ENCODE results near the gene POLR2M.

POLR2M gene

DNA sequence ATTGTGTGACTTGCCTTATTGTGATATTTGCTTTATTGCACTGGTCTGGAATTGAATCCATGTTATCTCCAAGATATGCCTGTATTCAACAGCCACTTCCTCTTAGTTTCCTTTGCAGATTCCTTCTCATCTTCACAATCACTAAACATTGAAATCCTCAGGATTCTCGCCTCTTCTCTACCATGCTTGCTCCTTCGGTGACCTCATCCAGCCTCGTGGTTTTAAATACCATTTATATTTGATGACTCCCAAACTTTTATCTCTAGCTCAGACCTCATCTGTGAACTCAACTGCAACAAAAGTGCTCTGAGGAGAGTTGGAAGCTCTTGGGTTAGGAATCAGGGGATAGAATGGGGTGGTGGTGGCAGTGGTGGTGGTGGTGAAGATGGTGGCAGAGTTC, 19.9 kb downstream of the POLR2M start:
- Mint-ChIP-seq H3K27ac (peak overlapping the region in 2 of 3 experiments; percentile 8 to 55), H3K27me3 (ENCODE audit: low read depth) (no peaks in the 10 kb centered on the region), H3K4me1 (peaks cover 38% of the 10 kb centered on the region), H3K36me3 (ENCODE audit: low read depth) (peaks cover 36% of the 10 kb centered on the region), H3K9me3 (peaks cover 12% of the 10 kb centered on the region), H3K4me3 (no peak overlapping the region)
- no peak for TF ChIP-seq CTCF (IDR thresholded peaks at IDR 0.05; ENCODE audit: unreplicated experiment in 3 of 3)

- no peak for TF ChIP-seq CTCF (IDR thresholded peaks at IDR 0.05; ENCODE audit: unreplicated experiment in 3 of 3)
- Mint-ChIP-seq H3K27me3 (ENCODE audit: low read depth) (no peaks in the 10 kb centered on the region), H3K4me1 (peaks cover 38% of the 10 kb centered on the region), H3K9me3 (peaks cover 12% of the 10 kb centered on the region), H3K4me3 (no peak overlapping the region), H3K27ac (peak overlapping the region; percentile 55 to 74 (median 61)), H3K36me3 (ENCODE audit: low read depth) (peaks cover 33% of the 10 kb centered on the region)
Observed at GRCh38 chr15:57727031-57727430, 20.5 kb downstream of the POLR2M start.

DNA sequence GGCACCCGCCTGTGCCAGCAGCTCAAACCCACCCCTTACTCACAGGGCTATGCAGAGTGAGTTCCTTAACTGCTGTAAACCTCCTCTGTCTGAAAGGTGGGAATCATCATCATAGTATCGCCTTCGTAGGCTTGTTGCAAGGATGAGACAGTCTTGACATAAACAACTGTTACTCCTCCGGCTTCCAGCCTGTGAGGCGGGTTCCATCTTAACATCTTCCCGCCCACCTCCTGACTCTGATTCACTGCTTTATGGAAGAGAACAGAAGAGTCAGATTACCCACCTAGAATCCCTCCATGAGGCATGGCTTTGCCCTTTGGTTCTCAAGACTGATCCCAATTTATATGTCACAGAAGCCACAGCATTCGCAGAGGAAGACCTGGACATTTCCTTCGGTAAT, 21.9 kb downstream of the POLR2M start:
- Mint-ChIP-seq H3K4me1 (peaks cover 43% of the 10 kb centered on the region), H3K27ac (peak overlapping the region; percentile 74 to 81 (median 78)), H3K27me3 (ENCODE audit: low read depth) (no peaks in the 10 kb centered on the region), H3K4me3 (no peak overlapping the region), H3K9me3 (peaks cover 12% of the 10 kb centered on the region), H3K36me3 (ENCODE audit: low read depth) (peaks cover 27% of the 10 kb centered on the region)
- no peak for TF ChIP-seq CTCF (IDR thresholded peaks at IDR 0.05; ENCODE audit: unreplicated experiment in 3 of 3)

DNA sequence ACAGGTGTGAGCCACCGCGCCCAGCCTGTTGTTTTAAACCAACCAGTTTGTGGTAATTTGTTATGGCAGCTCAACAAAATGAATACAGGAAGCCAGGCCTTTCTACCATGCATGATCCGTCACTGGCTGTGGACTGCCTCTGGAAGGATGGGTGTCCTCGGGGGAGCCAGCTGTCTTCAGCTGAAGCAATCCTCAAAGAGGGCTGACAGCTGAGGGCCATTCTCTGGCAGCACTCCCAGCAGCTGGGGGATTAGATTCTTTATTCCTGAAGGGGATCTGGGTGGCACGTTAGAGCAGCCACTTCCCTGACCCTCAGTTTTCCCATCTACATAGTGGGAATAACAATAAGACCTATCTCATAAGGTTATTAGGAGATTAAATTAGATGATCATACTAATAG, 24.4 kb downstream of the POLR2M start:
- H3K27me3 Mint-ChIP-seq (ENCODE audit: low read depth): no peaks in the 10 kb centered on the region
- H3K4me1 Mint-ChIP-seq: peaks cover 59% of the 10 kb centered on the region
- H3K9me3 Mint-ChIP-seq: peaks cover under 1% of the 10 kb centered on the region
- no peak overlapping the region for H3K4me3 Mint-ChIP-seq
- peak overlapping the region; percentile 94 to 99 (median 96) for H3K27ac Mint-ChIP-seq
- no peak for TF ChIP-seq CTCF (IDR thresholded peaks at IDR 0.05; ENCODE audit: unreplicated experiment in 3 of 3)
- peaks cover 12% of the 10 kb centered on the region for H3K36me3 Mint-ChIP-seq (ENCODE audit: low read depth)

DNA sequence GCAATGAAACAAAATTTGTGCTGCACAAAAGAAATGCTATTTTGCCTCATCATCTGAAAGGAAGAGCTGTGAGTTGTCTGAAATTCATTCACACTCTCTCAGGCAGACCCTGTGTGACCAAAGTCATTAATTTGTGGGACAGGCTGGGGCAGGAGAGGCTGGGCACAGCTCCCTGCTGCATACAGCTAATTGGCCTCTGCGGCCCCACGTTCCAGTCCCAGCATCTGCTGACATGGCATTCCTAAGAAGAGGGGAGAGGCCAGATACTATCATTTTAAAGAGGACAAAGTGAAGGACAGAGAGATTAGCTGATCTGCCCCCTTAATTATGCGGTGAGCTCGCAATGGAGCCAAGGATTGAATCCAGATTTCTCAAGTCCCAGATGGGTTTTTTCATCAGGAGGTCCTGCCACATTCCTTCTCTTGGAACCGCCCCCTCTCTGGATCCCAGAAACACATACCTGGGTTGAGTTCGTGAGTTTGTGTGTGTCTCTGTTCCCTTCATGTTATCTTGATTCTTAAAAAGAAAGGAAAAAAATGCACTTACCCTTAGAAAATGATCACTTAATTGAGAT, 25.1 kb downstream of the POLR2M start:
- no peaks in the 10 kb centered on the region for H3K27me3 Mint-ChIP-seq (ENCODE audit: low read depth)

More for the DNA sequence above, 25.1 kb downstream of the POLR2M start:
- Mint-ChIP-seq H3K4me1 (peaks cover 63% of the 10 kb centered on the region), H3K27ac (peak overlapping the region; percentile 94 to 99 (median 96)), H3K36me3 (ENCODE audit: low read depth) (peaks cover 8% of the 10 kb centered on the region), H3K9me3 (peaks cover under 1% of the 10 kb centered on the region), H3K4me3 (peak overlapping the region in 1 of 3 experiments; percentile 20)
- TF ChIP-seq CTCF (IDR thresholded peaks at IDR 0.05; ENCODE audit: unreplicated experiment in 3 of 3): no peak
